ENCODE measurements around the gene LBHD2.

LBHD2 gene

DNA sequence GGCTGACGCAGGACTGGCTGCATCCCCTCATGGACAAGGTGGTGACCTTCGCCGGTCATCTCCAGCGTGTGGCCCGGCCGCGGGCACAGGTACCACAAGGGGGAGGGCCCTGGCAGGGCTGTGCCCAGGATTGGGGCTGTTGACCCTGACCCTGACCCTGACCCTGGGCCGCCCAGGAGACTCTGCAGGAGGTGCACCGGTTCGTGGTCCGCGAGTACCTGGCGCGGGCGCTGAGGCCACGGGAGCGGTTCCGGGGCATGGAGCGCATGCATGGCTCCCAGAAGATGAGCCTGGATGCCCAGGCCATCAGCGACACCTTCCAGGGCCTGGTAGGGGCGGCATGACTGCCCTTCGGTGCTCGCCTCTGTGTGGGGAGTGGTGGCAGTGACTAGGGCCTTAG is 23.4 kb downstream of the LBHD2 start:
- TF ChIP-seq POLR2AphosphoS5 (IDR thresholded peaks at IDR 0.05; ENCODE audit: low read depth): no peak
- no peak for TF ChIP-seq GABPA (IDR thresholded peaks at IDR 0.05; ENCODE audit: low read depth)
- TF ChIP-seq SPI1 (IDR thresholded peaks at IDR 0.05; ENCODE audit: borderline replicate concordance, low read depth): no peak
- TF ChIP-seq, protein P1, sequence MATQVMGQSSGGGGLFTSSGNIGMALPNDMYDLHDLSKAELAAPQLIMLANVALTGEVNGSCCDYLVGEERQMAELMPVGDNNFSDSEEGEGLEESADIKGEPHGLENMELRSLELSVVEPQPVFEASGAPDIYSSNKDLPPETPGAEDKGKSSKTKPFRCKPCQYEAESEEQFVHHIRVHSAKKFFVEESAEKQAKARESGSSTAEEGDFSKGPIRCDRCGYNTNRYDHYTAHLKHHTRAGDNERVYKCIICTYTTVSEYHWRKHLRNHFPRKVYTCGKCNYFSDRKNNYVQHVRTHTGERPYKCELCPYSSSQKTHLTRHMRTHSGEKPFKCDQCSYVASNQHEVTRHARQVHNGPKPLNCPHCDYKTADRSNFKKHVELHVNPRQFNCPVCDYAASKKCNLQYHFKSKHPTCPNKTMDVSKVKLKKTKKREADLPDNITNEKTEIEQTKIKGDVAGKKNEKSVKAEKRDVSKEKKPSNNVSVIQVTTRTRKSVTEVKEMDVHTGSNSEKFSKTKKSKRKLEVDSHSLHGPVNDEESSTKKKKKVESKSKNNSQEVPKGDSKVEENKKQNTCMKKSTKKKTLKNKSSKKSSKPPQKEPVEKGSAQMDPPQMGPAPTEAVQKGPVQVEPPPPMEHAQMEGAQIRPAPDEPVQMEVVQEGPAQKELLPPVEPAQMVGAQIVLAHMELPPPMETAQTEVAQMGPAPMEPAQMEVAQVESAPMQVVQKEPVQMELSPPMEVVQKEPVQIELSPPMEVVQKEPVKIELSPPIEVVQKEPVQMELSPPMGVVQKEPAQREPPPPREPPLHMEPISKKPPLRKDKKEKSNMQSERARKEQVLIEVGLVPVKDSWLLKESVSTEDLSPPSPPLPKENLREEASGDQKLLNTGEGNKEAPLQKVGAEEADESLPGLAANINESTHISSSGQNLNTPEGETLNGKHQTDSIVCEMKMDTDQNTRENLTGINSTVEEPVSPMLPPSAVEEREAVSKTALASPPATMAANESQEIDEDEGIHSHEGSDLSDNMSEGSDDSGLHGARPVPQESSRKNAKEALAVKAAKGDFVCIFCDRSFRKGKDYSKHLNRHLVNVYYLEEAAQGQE (IDR thresholded peaks at IDR 0.05; ENCODE audit: insufficient replicate concordance, low read depth): no peak
- no peak for DNase-seq (ENCODE audit: low read depth in 1 of 2, low spot score in 1 of 2)
- H3K4me3 ChIP-seq (replicated peaks; ENCODE audit: insufficient read depth, low read length): no peak overlapping the region

DNA sequence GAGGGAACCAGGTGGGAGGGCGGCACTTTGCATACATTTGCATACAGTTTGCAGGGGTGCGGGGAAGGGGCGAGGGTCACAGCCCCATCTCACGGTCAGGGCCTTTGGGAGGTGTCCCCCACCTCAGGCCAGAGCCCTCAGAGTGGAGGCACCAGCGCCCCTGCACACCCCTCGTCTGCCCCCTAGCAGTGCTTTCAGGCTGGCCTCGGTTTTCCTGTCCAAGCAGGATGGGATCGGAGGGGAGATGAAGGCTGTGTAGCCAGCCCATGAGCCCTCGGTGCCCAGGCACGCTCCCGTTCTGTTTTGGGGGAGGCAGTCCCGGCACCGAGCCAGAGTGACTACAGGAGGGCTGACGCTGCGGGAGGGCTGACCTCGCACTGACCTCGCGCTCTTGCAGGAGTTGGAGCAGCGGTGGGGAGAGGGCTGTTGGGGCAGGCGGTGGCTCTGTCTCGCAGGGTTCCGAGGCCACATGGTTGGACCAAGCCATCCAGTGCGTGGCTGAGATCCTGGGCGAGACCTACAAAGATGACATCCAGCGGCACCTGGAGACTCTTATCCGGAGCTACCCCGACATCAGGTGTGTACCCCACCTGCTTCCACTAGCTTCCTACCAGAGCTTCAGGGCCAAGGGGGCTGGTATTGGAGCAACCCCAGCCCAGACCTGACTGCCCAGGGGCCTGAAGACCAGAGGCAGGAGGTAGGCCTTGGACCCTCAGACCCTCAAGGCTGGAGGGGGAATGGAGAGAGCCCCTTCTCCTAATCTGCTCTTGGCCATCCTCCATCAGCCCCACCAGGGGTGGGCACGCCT is 24.1 kb downstream of the LBHD2 start:
- H3K27me3 ChIP-seq (ENCODE audit: insufficient read depth, poor library complexity, severe bottlenecking): peaks cover 16% of the 10 kb centered on the region
- H3K27ac ChIP-seq (replicated peaks): peak overlapping the region; percentile 51
- no peak for DNase-seq (ENCODE audit: low read depth in 1 of 2, low spot score in 1 of 2)
- no peak overlapping the region for H3K4me3 ChIP-seq (replicated peaks; ENCODE audit: insufficient read depth, low read length)
- TF ChIP-seq GABPA (IDR thresholded peaks at IDR 0.05; ENCODE audit: low read depth): no peak
- no peak for TF ChIP-seq SPI1 (IDR thresholded peaks at IDR 0.05; ENCODE audit: borderline replicate concordance, low read depth)
- TF ChIP-seq, protein P1 (IDR thresholded peaks at IDR 0.05; ENCODE audit: insufficient replicate concordance, low read depth): no peak
- no peak for TF ChIP-seq POLR2AphosphoS5 (IDR thresholded peaks at IDR 0.05; ENCODE audit: low read depth)
- TF ChIP-seq, protein P2, sequence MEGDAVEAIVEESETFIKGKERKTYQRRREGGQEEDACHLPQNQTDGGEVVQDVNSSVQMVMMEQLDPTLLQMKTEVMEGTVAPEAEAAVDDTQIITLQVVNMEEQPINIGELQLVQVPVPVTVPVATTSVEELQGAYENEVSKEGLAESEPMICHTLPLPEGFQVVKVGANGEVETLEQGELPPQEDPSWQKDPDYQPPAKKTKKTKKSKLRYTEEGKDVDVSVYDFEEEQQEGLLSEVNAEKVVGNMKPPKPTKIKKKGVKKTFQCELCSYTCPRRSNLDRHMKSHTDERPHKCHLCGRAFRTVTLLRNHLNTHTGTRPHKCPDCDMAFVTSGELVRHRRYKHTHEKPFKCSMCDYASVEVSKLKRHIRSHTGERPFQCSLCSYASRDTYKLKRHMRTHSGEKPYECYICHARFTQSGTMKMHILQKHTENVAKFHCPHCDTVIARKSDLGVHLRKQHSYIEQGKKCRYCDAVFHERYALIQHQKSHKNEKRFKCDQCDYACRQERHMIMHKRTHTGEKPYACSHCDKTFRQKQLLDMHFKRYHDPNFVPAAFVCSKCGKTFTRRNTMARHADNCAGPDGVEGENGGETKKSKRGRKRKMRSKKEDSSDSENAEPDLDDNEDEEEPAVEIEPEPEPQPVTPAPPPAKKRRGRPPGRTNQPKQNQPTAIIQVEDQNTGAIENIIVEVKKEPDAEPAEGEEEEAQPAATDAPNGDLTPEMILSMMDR (IDR thresholded peaks at IDR 0.05; ENCODE audit: insufficient read depth, low read length): no peak

More for the DNA sequence above, 23.4 kb downstream of the LBHD2 start:
- Histone ChIP-seq H3K27me3 (ENCODE audit: insufficient read depth, poor library complexity, severe bottlenecking) (peaks cover 22% of the 10 kb centered on the region), H3K27ac (replicated peaks) (no peak overlapping the region)

DNA sequence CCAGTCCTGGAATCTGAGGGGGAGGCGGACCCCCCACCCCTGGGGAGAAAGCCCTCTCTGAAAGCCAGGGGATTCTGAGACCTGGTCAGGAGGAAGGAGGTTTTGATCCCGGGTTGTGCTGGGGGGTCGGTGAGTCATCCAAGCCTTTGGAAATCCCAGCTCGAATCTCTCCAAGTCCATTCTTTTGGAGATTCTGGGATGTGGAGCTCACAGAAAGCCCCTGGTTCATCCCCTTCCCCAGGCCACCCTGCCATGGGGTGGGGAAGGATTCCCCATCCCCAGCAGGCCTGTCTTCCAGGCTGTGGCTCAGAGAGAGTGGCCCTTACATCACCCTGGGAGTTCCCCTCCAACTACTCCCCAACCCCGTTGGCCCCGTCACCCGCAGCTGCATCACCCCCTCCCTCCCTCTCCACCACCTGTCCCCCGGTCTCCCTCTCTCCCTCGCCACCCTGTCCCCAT is 24.8 kb downstream of the LBHD2 start:
- Histone ChIP-seq H3K27me3 (ENCODE audit: insufficient read depth, poor library complexity, severe bottlenecking) (peaks cover 11% of the 10 kb centered on the region), H3K27ac (replicated peaks) (peak overlapping the region; percentile 51), H3K4me3 (replicated peaks; ENCODE audit: insufficient read depth, low read length) (no peak overlapping the region)
- TF ChIP-seq, protein P2 (IDR thresholded peaks at IDR 0.05; ENCODE audit: insufficient read depth, low read length): no peak
- peak; percentile 66; the same call in 1 of the 2 replicates for TF ChIP-seq POLR2AphosphoS5 (IDR thresholded peaks at IDR 0.05; ENCODE audit: low read depth)
- DNase-seq (ENCODE audit: low read depth in 1 of 2, low spot score in 1 of 2): peak; percentile 75 to 90

DNA sequence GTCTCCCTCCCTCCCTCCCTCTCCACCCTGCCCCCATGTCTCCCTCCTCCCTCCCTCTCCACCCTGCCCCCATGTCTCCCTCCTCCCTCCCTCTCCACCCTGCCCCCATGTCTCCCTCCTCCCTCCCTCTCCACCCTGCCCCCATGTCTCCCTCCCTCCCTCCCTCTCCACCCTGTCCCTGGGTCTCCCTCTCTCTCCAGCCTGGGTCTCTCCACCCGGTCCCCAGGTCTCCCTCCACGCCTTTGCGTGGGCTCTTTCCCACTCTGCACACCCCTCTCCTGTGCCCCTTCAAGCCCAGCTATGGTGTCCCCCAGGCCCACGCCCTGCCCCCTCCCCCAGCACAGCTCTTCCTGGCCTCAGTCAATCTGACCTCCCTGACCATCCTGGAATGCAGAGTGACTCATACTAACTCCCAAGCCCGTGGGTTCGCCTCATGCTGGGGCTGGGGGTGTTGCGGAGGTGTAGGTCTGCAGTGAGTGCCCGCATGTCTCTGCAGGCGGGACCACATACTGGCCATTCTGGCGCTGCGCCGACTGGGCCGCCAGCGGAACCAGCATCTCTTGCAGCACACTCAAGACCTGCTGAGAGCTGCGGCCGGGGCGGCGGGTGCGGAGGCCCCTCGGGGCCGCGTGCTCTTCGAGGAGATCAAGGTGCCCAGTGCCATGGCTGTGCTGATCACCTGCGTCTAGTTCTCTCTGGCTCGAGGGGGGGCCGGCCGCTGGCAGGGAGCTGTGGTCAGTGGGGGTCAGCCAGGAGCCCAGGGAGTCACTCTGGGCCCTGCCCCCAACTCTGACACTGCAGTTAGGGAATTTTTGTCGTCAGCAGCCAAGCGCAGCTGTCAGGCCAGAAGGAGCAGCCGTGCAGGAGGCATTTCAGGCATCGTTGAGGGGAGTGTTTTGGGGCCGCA is 25.8 kb downstream of the LBHD2 start:
- peaks cover under 1% of the 10 kb centered on the region for H3K27me3 ChIP-seq (ENCODE audit: insufficient read depth, poor library complexity, severe bottlenecking)
- TF ChIP-seq SPI1 (IDR thresholded peaks at IDR 0.05; ENCODE audit: borderline replicate concordance, low read depth) (no peak), POLR2AphosphoS5 (IDR thresholded peaks at IDR 0.05; ENCODE audit: low read depth) (no peak), GABPA (IDR thresholded peaks at IDR 0.05; ENCODE audit: low read depth) (no peak)
- TF ChIP-seq, protein P1 (IDR thresholded peaks at IDR 0.05; ENCODE audit: insufficient replicate concordance, low read depth): no peak
- TF ChIP-seq, protein P2 (IDR thresholded peaks at IDR 0.05; ENCODE audit: insufficient read depth, low read length): no peak
- peak overlapping the region; percentile 64 for H3K27ac ChIP-seq (replicated peaks)
- H3K4me3 ChIP-seq (replicated peaks; ENCODE audit: insufficient read depth, low read length): no peak overlapping the region
- DNase-seq (ENCODE audit: low read depth in 1 of 2, low spot score in 1 of 2): no peak

All from HL-60 (cell line).